Retinal pigment epithelial cell (primary cell): ENCODE data around the gene CERS3.

Source experiments
- DNase-seq: peaks from one replicate; pipeline ENCODE4 v3.0.0-alpha.2; 2010; ENCODE audit warnings: low read depth
- H3K4me3 ChIP-seq: 2 replicates; pipeline ENCODE4 v1.5.1; 2011; ENCODE audit warnings: mild to moderate bottlenecking, low read length, control low read depth, moderate library complexity
- CTCF ChIP-seq: conservative IDR thresholded peaks from 2 replicates; pipeline ENCODE4 v1.5.1; 2011; ENCODE audit warnings: low read depth, low read length, control low read depth, inconsistent platforms

The CERS3 gene

GRCh38 chr15:100517846-100518245, 10.9 kb downstream of the CERS3 start:
- no peak for DNase-seq
- H3K4me3 ChIP-seq = no peak overlapping the region
- TF ChIP-seq CTCF = no peak

DNA sequence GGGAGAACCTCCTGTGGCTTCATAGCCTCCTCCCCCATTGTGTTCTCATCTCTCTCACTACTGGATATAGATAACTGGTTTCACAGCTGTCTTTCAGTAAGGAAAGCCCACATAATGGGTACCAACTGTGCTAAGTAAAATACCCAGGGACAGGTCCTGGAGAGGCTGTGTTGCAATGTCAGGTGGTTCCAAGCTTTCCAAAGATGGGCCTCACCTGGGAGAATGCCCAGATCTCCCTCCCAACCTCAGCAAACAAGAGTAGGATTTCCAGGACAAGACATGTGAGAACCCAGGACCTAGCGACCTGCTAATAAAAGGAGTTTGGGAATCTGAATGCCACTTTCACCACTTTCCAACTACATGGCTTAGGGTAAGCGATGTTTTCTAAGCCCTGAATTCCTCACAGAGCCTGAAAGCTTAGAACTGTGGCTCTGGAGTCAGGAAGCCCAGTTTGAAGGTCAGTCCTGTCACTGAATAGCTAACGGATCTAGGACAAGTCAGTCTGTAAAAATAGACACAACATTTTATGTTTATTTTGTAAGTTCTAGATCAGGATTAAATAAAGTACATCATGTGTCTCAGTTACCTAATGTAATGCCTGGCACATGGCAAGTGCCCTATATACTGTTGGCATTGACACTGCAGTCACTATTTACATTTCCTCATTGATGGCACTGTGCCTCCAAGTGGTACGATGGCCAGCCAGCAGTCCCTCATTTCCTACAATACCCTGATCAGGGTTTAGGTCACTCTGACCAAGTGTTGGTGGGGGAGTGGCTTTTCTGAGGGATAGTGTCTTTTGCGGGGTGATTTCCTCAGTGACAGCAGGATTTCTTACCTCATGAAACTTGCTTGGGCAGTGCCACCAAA, 11.9 kb downstream of the CERS3 start:
- no peak overlapping the region for H3K4me3 ChIP-seq
- no peak for DNase-seq
- TF ChIP-seq CTCF = no peak

DNA sequence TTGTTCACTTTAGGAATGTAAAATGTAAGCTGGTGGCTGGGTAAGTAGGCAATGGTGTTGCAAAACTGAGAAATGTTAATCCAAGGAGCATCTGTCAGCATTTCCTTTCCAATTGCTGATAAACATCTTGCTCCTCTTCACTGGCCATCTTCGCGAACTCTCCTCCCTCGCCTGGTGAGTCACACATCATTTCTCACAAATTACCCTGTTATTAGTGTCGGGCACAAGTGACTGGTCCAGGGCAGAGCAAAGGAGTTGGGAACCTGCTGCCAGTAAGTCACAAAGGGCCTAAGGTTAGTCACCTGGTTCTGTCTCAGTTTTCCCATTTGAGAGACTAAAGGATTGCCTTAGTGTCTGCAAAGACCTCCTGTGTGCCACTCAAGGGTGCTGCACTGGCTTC, 13.0 kb downstream of the CERS3 start:
- no peak for DNase-seq
- no peak for TF ChIP-seq CTCF

DNA sequence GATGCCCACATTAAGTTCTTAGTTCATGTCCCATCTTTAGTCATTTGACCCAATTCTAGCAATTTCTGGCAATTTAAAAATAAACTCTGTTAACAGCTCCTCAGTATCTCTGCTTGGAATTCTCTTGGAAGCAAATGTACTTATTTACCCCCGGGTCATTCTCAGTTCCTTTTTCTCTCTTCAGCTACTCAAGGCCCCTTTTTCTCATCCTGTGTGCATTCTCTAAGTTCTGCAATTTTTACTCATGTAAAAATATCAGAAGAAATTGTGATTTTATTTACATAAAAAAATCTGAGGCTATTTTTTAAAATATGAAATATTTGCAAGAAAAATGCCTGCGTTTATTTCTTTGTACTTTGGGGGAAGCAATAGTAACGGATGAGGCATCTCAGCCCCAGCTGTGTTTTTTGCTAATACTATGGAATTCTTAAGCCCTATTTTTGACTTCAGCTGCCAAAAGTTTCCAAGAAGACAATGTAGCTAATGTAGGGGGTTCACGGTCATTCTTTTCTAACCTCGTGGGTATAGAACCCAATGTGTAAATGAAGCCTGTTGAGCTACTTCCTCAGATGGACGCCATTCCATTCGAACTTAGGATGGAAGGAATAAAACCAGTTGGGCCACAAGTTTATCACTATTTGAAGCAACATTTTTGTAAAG, 20.0 kb downstream of the CERS3 start:
- no peak for DNase-seq
- no peak overlapping the region for H3K4me3 ChIP-seq
- no peak for TF ChIP-seq CTCF

More for the DNA sequence above, 13.0 kb downstream of the CERS3 start:
- no peak overlapping the region for H3K4me3 ChIP-seq

GRCh38 chr15:100502651-100503050, 26.1 kb downstream of the CERS3 start:
- DNase-seq = no peak
- TF ChIP-seq CTCF = no peak
- H3K4me3 ChIP-seq = no peak overlapping the region

GRCh38 chr15:100501117-100501516, 27.6 kb downstream of the CERS3 start:
- DNase-seq = no peak
- no peak for TF ChIP-seq CTCF
- no peak overlapping the region for H3K4me3 ChIP-seq
